Upper lobe of left lung (tissue), 6 donors: ENCODE results near the gene DDHD1. TPM values are rescaled to one million over a fixed set of nuclear protein-coding genes. Genes with fewer than 3 reads are reported as not detected.

Source experiments
- ATAC-seq, 2 donors: fragments of 200-7000 bp; cut with Tn5 transposase; one replicate each; pipeline ENCODE4 v1.9.1; 2022; ENCODE audit warnings: mild to moderate bottlenecking in 2 of 2, moderate library complexity in 2 of 2; ENCODE audit not compliant: low FRiP score in 2 of 2
- DNase-seq, 2 donors: peaks; one replicate each; pipeline ENCODE4 v3.0.0-alpha.2; 2019 to 2020
- H3K27ac ChIP-seq, 4 donors: fragments of 200-600 bp; sonication (generic); one replicate each; pipeline ENCODE4 v1.5.1; 2016 to 2019
- H3K27me3 ChIP-seq, 4 donors: fragments of 200-600 bp; sonication (generic); one replicate each; pipeline ENCODE4 v1.5.1; 2017 to 2019
- H3K36me3 ChIP-seq, 4 donors: fragments of 200-600 bp; sonication (generic); one replicate each; pipeline ENCODE4 v1.5.1; 2016 to 2019
- H3K4me1 ChIP-seq, 4 donors: fragments of 200-600 bp; sonication (generic); one replicate each; pipeline ENCODE4 v1.5.1; 2018 to 2019
- H3K4me3 ChIP-seq, 4 donors: fragments of 200-600 bp; sonication (generic); one replicate each; pipeline ENCODE4 v1.5.1; 2017 to 2019; ENCODE audit warnings: mild to moderate bottlenecking in 2 of 4, moderate library complexity in 1 of 4
- H3K9me3 ChIP-seq, 4 donors: fragments of 200-600 bp; sonication (generic); one replicate each; pipeline ENCODE4 v1.5.1; 2018 to 2019
- CTCF ChIP-seq, 6 experiments: fragments of 450-650 bp in 4 of 6; fragments of 200-600 bp in 2 of 6; sonication (generic) in 2 of 6; IDR thresholded peaks; one replicate each; pipeline ENCODE4 v1.5.1; 2016 to 2019; ENCODE audit warnings: antibody characterized with exemption in 6 of 6
- EP300 ChIP-seq, 4 donors: sonication (generic); formaldehyde crosslinking; IDR thresholded peaks; one replicate each; pipeline ENCODE4 v1.5.1; 2017; ENCODE audit warnings: antibody characterized with exemption in 4 of 4, control low read depth in 2 of 4
- POLR2A ChIP-seq, 4 donors: fragments of 450-650 bp; IDR thresholded peaks; one replicate each; pipeline ENCODE4 v1.5.1; 2016 to 2017; ENCODE audit warnings: antibody characterized with exemption in 4 of 4, mild to moderate bottlenecking in 2 of 4
- POLR2AphosphoS5 ChIP-seq, 2 donors: sonication (generic); formaldehyde crosslinking; IDR thresholded peaks; one replicate each; pipeline ENCODE4 v1.5.1; 2017; ENCODE audit warnings: antibody characterized with exemption in 2 of 2
- WGBS, 2 donors: methylation state at CpG; one replicate each; pipeline ENCODE4 v1.1.5; 2017 to 2018; 5-methylcytosine and 5-hydroxymethylcytosine counted together
- total RNA-seq, 6 donors: library from RNA; depleted of rRNA in 4 of 6; stranded (reverse); fragments of >200 nt in 4 of 6; gene quantifications; one replicate each; pipeline versions ENCODE4 v1.1.0 to v1.2.1, GENCODE V29; 2016 to 2021
- donor health status: DM: no; HTN: no; CAD: no; lungs with moderate emphysema.
- donor health status: DM: no; HTN: yes; CAD: no; lungs with severe emphysema.

The DDHD1 gene
- total RNA-seq, 6 donors from 2014 or later: 18.4 to 30.8 (median 25.8) TPM

GRCh38 chr14:53054457-53054856 is 98.7 kb downstream of the DDHD1 start:
- TF ChIP-seq POLR2A (IDR thresholded peaks at IDR 0.05): no peak
- TF ChIP-seq EP300 (IDR thresholded peaks at IDR 0.05): no peak
- no peak for TF ChIP-seq CTCF (IDR thresholded peaks at IDR 0.05)
- no peak for TF ChIP-seq POLR2AphosphoS5 (IDR thresholded peaks at IDR 0.05)
- H3K4me3 ChIP-seq: no peak overlapping the region
- H3K27me3 ChIP-seq: no peaks in the 10 kb centered on the region
- ATAC-seq: peak in 1 of 2 donors; percentile 93
- H3K4me1 ChIP-seq: peaks cover 0 to 3% (median 0%) of the 10 kb centered on the region in 4 donors
- 83 to 84% methylated on average over 2 of the region's 2 CpGs for WGBS, 2 donors
- DNase-seq: no peak
- H3K9me3 ChIP-seq: no peaks in the 10 kb centered on the region
- peak overlapping the region in 1 of 4 donors; percentile 15 for H3K27ac ChIP-seq
- H3K36me3 ChIP-seq: no peaks in the 10 kb centered on the region

GRCh38 chr14:53048631-53049030 is 104.5 kb downstream of the DDHD1 start:
- no peaks in the 10 kb centered on the region for H3K36me3 ChIP-seq
- TF ChIP-seq EP300 (IDR thresholded peaks at IDR 0.05) (no peak), POLR2AphosphoS5 (IDR thresholded peaks at IDR 0.05) (no peak), POLR2A (IDR thresholded peaks at IDR 0.05) (no peak), CTCF (IDR thresholded peaks at IDR 0.05) (no peak)
- 92 to 97% methylated on average over 2 of the region's 2 CpGs for WGBS, 2 donors
- ATAC-seq (no peak), DNase-seq (no peak)
- no peak overlapping the region for H3K4me3 ChIP-seq
- H3K27me3 ChIP-seq: no peaks in the 10 kb centered on the region
- H3K27ac ChIP-seq: no peak overlapping the region
- H3K4me1 ChIP-seq: no peaks in the 10 kb centered on the region
- H3K9me3 ChIP-seq: no peaks in the 10 kb centered on the region

- WGBS, 2 donors: 73 to 77% methylated on average over 5 of the region's 5 CpGs
- ATAC-seq (no peak), DNase-seq (no peak)
- Histone ChIP-seq H3K27ac (no peak overlapping the region), H3K4me3 (no peak overlapping the region), H3K9me3 (no peaks in the 10 kb centered on the region), H3K36me3 (no peaks in the 10 kb centered on the region), H3K4me1 (peaks cover 0 to 3% (median 0%) of the 10 kb centered on the region in 4 donors), H3K27me3 (no peaks in the 10 kb centered on the region)
- TF ChIP-seq POLR2A (IDR thresholded peaks at IDR 0.05) (no peak), CTCF (IDR thresholded peaks at IDR 0.05) (no peak), POLR2AphosphoS5 (IDR thresholded peaks at IDR 0.05) (no peak), EP300 (IDR thresholded peaks at IDR 0.05) (no peak)
Measured at GRCh38 chr14:53047307-53048069, 105.6 kb downstream of the DDHD1 start.

- no peak for TF ChIP-seq CTCF (IDR thresholded peaks at IDR 0.05)
- DNase-seq: no peak
- no peaks in the 10 kb centered on the region for H3K36me3 ChIP-seq
- no peaks in the 10 kb centered on the region for H3K9me3 ChIP-seq
- 85 to 89% methylated on average over 2 of the region's 2 CpGs for WGBS, 2 donors
- ATAC-seq: no peak
- H3K4me3 ChIP-seq: no peak overlapping the region
- H3K27ac ChIP-seq: peak overlapping the region in 1 of 4 donors; percentile 62
- H3K4me1 ChIP-seq: peaks cover 0 to 12% (median 5%) of the 10 kb centered on the region in 4 donors
- H3K27me3 ChIP-seq: no peaks in the 10 kb centered on the region
Measured at GRCh38 chr14:53044486-53044885, 108.6 kb downstream of the DDHD1 start.
